HG02798 (cell line): Measurements from ENCODE around the gene BSN.
"Not testable (repeated sequence)": the region's sequence is repeated elsewhere in the genome, so short reads cannot be mapped to it uniquely, and the experiment has no call there.

Experiments
- ATAC-seq: cut with Tn5 transposase; IDR thresholded peaks from one replicate; pipeline ENCODE4 v1.9.1; 2021; ENCODE audit warnings: mild to moderate bottlenecking; ENCODE audit not compliant: unreplicated experiment, poor library complexity

The BSN gene

DNA sequence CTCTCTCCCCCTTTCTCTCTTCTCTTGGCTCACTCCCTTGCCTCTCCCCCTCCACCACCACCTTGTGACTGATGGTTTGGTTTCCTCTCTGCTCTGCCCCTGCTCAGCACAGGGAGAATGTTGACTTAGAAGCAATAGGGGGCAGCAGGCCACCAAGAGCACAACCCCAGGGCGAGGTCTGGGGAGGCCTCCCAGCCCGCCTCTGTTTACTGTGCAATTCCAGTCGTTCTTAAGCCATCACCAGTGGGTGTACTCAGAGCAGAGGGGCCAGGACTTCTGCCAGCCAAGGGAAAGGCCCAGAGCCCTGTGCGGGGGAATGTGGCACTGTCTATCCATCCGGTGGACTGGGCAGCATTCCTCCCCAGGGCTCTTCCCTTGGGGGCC, 114.1 kb downstream of the BSN start:
- ATAC-seq = no peak

DNA sequence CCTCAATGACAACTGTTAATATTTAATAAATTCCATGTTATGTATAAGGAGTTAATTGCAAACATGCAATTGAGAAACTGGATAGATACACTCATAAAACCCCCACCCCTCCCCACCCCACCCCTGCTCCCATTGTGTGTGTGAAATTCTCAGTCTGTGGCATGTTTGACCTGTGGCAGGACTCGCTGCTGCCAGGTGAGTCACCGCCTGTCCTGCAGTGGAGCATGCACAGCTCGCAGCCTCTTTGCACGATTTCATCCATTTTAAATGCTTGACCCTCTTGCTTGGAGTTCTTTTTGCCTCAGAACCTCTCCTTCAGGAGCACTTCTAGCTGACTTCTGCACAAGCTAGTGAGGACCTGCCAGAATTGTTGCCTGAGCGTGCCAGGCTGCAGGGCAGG, 114.6 kb downstream of the BSN start:
- ATAC-seq = no peak

DNA sequence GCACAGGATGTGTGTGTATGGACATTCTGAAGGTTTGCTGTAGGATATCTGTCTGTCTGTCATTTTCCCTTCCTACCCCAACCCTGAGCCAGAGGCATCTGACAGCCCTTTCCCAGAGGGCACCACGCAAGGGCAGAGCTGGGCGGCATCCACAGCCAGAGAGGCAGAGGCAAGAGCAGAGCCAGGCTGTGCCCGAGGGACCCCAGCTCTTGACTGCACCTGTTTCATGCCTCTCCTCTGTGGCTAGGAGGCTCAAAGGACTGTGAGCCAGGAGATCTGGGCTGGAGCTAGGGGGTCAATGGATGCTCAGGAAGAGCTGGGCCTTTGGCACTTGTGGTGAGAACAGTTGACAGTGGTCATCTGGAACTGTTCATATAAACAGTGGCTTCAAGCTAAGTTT, 115.1 kb downstream of the BSN start:
- ATAC-seq = no peak

DNA sequence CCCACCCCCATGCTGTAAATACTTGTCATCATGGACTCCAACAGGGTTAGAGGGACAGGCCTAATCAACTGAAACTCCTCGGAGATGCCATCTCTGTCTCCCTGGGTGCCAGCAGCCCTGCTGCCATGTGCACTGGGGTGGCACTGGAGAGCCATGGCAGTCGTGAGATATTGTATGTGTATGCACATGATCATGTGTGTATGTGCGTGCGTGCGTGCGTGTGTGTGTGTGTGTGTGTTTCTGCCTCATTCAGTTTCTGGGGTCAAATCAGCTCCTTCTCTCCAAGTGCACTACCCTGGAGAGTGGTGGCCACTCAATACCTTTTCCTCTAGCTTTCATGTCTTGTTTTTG, 116.6 kb downstream of the BSN start:
- ATAC-seq = no peak

DNA sequence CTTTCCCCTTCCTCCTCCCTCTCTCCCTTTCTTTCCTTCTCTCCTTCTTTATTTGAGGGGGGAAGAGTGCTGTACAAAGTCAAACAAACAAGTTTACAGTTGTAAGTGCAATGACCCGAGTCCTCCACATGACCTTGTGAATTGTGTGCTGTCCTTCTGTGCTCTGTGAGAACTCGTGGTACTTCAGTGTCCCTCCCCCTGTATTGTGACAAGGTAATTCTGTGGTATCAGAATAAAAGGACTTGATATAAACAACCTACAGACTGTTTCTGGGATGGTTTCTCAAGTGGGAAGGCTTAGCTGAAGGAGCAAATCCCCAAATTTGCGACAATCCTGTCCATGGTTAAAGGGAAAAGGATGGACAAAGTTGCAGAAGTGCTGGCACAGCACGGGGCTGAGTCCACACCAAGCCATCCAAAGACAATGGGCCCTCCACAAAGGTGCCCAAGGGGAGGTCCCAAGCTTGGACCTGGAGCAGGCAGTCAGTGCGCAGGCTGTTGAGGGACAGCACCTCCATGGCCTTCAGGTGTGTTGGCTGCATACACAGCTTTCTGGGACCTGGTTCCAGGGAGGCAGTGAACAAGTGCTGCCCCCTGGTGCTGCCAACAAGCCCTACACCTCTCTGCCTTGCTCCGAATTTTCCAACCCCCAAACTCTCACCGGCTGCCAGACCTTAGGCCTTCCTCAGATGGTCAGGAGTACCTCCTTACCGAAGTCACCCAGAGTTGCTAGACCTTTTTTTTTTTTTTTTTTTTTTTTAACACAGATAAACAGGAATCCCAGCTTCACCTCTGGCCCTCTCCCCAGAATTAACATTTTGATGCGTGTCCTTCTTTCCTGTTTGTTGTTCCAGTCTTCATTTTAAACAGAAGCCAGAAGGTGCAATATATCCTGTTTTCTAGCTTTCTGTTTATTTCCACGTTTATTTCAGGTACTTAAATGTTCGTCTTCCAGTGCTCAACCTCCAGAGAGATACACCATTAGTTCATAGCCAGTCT, 117.3 kb downstream of the BSN start:
- ATAC-seq = peak; percentile 17

DNA sequence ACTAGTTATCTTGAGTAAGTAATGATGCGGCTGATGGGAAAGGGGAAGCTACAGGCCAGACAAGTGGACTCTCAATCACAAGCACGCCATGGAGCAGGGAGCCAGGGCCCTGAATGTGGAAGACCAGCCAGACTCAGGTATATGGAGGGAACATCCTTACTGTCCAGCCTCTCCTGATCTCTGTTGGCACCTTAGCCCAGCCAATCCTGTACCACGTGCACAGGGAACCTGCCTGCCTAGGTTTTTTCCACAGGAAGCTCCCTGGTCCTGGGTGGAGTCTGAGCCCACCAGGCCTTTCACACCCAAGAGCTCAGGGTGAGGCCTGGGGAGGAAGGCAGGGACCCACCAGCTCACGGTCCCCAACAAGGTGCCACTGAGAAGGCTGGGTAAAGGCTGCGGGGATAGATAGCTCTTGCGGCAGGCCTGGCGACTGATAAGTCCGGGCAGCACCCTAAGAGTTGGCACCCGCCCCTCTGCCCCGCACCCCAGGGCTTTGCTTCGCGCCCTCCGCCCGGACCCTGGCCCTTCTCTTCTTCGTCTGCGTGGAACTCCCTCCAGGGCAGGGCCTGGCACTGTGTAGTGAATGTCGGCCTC, 118.9 kb downstream of the BSN start:
- peak; percentile 1 for ATAC-seq

DNA sequence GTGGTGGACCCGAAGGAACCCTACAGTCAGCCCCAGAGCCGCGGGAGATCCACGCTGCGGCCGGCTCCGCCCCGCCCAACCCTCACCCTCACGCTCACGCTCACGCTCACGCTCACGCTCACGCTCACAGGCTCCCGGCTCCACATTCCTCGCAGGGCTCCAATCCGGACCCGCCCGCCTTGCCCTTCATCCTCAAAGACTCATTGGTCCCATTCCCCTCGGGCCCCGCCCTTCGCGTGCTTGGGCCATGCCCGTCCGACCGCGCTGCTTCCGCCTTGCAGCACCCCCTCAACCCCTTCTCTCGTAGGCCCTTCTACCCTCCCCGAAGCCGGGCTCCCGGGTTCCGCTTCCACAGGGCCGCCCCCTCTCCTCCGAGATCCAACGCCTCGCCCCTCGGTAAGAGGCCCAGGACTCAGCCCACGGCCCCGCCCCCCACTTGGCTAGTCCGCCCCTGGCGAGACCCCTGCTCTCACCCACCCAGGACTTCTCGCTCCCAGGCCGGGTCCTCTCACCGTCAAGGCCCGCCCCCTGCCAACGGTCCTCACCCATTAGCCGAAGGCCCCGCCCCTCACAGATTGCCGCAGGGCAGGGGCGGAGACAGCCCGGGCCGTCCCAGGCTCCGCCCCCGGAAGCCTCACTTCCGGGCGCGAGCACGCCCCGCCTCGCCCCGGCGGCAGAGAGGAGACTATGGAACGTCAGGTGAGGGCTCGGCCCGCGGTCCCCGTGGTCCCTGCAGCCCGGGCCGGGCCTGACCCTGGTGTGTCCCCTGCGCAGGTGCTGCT, 119.6 kb downstream of the BSN start, which contains the start of gene APEH:
Gene APEH, plus strand, starts transcription at position 637 of the 782 bp plus-strand sequence. Its CDS starts 51 bp downstream, at position 688.
- peak; percentile 82 for ATAC-seq

DNA sequence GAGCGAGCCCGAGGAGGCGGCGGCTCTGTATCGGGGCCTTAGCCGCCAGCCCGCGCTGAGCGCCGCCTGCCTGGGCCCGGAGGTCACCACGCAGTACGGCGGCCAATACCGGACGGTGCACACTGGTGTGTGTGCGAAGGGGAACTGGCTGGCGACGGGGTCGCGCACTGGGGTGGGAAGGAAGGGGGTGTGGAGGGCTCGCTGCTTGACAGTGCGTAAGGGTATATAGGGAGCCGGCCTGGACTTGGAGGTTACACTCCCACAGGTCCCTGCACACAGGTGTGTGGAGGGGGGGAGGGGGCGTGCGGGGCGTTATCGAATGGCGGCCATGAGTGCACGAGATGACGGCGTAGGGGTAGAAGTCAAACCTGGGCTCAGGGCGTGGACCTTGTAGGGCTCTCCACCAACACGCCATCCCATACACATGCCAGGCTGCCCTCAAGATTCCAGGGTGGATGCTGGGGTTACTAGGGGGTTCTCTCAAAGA, 120.3 kb downstream of the BSN start:
- ATAC-seq = peak; percentile 24

DNA sequence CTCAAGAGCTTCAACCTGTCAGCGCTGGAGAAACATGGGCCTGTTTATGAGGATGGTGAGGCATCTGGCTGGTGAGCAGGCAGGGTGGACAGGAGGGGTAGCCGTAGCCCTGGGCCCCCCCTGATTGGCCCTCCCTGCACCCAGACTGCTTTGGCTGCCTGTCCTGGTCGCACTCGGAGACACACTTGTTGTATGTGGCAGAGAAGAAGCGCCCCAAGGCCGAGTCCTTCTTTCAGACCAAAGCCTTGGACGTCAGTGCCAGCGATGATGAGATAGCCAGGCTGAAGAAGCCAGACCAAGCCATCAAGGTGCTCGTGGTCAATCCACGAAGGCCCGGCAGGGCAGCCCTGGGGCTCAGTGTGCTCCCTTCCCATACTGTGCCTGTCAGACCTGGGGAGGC, 121.6 kb downstream of the BSN start:
- ATAC-seq = no peak

DNA sequence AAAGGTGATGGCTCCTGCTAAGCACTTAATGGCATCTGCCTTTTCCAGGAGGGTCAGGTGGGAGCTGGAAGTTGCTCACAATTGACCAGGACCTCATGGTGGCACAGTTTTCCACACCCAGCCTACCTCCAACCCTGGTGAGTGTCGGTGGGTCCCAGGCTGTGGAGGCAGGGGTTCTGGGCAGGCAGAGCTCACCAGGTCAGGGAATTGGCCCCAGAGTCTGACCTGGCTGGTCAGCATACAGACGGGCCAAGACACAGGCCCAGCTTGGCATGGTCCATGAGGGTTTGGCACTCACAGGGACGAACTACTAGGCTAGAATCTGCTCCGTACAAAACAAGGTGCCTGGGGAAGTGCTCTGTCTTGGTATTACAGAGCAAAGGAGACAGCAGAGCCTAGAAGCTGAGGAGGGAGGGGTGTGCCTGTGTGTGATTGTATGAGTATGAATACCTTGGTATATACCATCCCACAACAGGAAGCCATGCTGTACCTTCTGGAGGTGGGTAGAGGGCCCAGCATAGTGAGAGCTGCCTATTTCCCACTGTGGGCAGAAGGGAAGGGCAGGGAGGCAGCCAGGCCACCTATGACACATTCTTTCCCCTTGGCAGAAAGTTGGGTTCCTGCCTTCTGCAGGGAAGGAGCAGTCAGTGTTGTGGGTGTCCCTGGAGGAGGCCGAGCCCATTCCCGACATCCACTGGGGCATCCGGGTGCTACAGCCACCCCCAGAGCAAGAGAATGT, 126.4 kb downstream of the BSN start:
- ATAC-seq = no peak

DNA sequence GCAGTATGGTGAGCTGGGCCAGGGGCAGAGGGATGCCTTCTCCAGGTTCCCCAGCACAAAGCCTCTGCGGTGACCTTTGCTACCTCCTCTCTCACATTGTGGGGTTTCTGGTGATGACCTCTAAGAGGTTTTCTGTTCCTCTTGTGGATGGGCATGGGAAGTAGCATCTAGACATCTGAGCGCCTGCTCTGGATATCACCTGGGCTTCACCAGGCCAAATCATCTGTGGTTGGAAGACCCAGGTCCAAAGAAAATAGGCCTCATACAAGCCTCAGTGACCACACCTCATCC, 126.9 kb downstream of the BSN start:
- no peak for ATAC-seq

DNA sequence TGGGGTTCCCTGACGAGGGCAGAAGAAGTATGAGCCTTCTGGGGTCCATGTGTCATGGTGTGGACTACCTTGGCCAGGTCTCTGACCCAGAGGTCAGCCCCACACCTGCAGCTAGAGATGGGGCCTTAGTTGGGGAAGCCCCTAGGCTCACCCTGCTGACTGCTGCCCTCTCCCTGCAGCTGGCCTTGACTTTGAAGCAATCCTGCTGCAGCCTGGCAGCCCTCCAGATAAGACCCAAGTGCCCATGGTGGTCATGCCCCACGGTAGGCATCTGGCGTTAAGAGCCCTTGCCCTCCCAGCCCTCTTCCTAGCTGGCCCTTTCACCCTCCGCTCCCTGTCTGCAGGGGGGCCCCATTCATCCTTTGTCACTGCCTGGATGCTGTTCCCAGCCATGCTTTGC, 127.3 kb downstream of the BSN start:
- no peak for ATAC-seq

DNA sequence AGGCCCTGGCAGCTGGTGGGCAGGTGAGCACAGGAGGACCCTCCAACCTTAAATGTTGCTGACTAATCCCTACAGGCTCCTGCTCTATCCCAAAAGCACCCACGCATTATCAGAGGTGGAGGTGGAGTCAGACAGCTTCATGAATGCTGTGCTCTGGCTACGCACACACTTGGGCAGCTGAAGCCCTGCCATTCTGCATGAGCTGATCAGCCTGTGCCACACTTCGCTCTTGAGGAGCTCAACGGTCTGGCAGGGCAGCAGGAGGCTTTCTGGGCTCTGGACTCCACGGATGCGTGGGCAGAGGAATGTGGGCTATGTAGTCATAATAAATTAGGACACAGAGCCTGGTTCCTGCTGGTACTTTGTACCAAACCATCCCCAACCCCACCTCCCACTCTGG, 128.9 kb downstream of the BSN start:
- no peak for ATAC-seq

DNA sequence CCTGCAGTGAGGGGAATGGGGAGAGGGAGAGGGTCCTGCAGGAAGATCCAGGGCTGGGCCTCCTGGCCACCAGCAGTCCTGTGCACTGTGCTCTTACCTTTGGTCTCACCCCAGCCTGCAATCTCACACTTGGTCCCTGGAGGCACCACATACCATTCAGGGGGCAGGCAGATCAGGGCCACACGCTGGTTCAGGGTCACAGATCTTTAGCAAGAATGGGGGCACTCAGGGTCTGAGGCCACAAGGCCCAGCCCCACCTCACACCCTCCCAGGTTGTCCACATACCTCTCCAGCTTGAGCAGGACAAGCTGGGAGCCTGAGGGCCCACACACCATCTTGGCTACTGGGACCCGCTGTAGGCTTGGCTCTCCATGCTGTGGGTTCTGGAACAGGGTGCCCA, 130.2 kb downstream of the BSN start:
- ATAC-seq = not testable (repeated sequence)

DNA sequence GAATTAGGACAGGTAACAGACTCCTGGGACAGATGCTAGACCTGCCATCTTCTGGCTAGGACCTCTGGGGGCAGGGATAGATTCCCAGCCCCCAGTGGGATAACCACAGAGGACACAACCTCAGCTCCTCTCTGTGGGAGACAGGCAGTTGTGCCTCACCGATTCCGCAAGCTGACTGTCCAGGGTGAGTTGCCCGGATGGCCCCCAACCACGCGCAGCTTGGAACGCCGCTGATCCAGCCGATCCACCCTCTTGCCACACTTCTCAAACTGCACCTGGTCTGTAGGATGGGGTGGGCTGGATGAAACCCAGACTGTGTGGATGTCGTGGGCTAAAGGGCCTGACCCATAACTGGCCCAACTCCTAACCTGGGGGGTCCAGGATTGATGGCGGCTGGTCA, 130.8 kb downstream of the BSN start:
- ATAC-seq = not testable (repeated sequence)

DNA sequence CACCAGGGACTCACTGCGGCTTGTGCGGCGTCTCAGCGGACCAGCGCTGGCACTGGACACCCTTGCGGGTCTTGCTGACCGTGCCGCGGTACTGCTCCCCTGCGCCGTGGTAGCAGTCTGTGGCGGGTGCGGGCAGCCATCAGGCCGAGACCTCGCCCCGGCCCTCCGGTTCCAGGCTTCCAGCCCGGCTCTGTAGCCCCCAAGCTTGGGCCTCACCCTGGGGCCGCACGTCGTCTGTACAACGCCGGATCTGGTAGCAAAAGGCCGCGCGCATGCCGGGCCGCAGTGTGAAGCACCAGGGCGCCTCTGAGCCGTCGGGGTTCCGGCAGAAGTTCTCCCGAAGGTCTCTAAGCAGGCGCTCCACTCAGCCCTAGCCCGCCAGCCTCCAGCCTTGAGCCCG, 131.6 kb downstream of the BSN start:
- ATAC-seq = not testable (repeated sequence)

DNA sequence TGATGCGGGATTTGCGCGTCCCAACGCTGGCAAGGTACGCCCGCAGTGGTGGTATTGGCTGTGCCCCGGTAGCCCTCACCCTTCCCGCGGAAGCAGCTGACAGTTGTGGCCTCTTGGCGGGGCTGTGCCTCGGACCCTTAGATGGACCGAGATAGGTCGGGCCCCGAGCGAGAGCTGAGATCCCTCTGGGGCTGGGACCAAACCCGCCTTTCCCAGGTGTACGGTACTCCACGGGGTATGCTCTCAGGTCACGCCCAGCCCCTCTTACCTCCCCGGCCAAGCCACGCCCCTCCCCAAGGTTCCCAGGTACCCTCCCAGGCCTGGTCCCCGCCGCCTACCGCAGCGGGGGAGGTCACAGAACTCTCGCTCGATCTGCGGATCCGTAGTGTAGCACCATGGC, 132.1 kb downstream of the BSN start:
- ATAC-seq = not testable (repeated sequence)

DNA sequence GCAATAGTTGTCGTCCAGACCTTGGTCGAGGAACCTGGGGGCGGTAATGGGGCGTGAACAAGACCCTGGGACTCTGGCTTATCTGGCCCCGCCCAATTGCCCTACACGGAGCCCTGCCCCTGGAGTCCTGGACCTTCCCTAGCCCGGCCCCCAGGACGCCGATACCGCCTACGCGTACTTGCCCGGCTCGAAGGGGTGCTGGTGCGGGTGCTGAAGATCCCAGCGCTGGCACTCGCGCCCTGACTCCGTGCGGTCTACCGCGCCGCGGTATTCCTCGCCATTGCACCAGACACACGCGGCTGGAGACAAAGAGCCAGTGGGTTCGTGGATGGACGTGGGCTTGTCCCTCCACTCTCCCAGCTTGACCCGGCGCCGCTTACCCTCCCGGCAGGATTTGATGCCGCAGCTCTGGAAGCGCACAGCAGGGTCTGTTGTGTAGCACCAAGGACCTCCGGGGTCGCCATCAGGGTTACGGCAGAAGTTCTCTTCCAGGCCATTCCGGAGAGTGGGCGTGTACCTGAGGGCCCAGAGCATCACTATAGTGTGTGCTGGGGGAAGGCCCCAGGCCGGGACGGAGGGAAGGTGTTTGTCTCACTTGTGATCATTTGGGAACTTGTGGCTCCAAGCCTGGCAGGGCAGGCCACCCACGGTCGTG, 132.6 kb downstream of the BSN start:
- ATAC-seq = not testable (repeated sequence)

DNA sequence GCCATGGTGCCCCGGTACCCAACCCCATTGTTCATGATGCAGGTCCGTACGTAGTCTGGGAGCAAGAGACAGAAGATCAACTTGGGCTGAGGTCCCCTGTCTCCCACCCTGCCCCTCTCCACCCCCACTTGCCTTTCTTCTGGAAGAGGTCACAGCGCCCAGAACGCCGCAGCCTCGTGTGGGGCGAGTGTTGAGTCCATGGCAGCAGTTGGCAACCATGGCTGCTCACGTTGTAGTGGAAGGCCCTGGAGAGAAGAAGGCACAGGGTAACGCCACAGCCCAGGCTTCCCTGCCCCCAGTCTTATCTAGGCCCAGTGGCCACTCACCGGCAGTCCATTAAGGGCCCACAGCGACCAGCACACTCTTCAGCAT, 133.1 kb downstream of the BSN start:
- ATAC-seq = not testable (repeated sequence)
